Aorta (tissue), 5 donors: Measurements from ENCODE around the gene KCNJ4. TPM values are rescaled to one million over a fixed set of nuclear protein-coding genes. Genes with fewer than 3 reads are reported as not detected.

ENCODE experiments used
- ATAC-seq: fragments of 200-7000 bp; cut with Tn5 transposase; one replicate; pipeline ENCODE4 v1.9.1; 2022; ENCODE audit warnings: moderate library complexity; ENCODE audit not compliant: low FRiP score
- DNase-seq, 2 donors: peaks; one replicate each; pipeline ENCODE4 v3.0.0-alpha.2; 2020
- H3K27ac ChIP-seq, 2 donors: one replicate each; pipeline ENCODE4 v1.5.1; 2013; ENCODE audit warnings: low read length in 2 of 2, mild to moderate bottlenecking in 2 of 2, moderate library complexity in 2 of 2, control low read depth in 1 of 2, inconsistent platforms in 1 of 2, low read depth in 1 of 2
- H3K27me3 ChIP-seq, 2 donors: one replicate each; pipeline ENCODE4 v1.6.1; 2013; ENCODE audit warnings: control low read depth in 1 of 2, low read length in 1 of 2, mild to moderate bottlenecking in 1 of 2, moderate library complexity in 1 of 2; ENCODE audit not compliant: insufficient read depth in 2 of 2, control insufficient read depth in 1 of 2
- H3K36me3 ChIP-seq, 2 donors: one replicate each; pipeline ENCODE4 v1.6.1; 2013; ENCODE audit warnings: control low read depth in 1 of 2, low read length in 1 of 2, mild to moderate bottlenecking in 1 of 2; ENCODE audit not compliant: insufficient read depth in 2 of 2, control insufficient read depth in 1 of 2
- H3K4me1 ChIP-seq, 2 donors: one replicate each; pipeline ENCODE4 v1.6.1; 2013; ENCODE audit warnings: low read length in 2 of 2, control low read depth in 1 of 2, mild to moderate bottlenecking in 1 of 2, moderate library complexity in 1 of 2; ENCODE audit not compliant: insufficient read depth in 2 of 2, control insufficient read depth in 1 of 2
- H3K4me3 ChIP-seq, 2 donors: one replicate each; pipeline ENCODE4 v1.5.1; 2013; ENCODE audit warnings: low read length in 2 of 2, control low read depth in 1 of 2, mild to moderate bottlenecking in 1 of 2
- H3K9me3 ChIP-seq: one replicate; pipeline ENCODE4 v1.6.1; 2013; ENCODE audit warnings: mild to moderate bottlenecking, low read length; ENCODE audit not compliant: control insufficient read depth
- WGBS, 2 donors: extraction: QIAGEN DNeasy Blood & Tissue Kit; methylation state at CpG; one replicate each; pipeline ENCODE4 v1.1.7; 2013; 5-methylcytosine and 5-hydroxymethylcytosine counted together
- intact Hi-C, 2 donors: fragments of 100-400 bp; cut with DNase I; formaldehyde crosslinking; loops; one replicate each; pipeline versions ENCODE4 v1.14.2 to v1.15.0; 2022
- polyA plus RNA-seq, 2 donors: library from polyadenylated mRNA; stranded (reverse); fragments of 200-250 nt; gene quantifications; one replicate each; pipeline ENCODE4 v1.2.3, GENCODE V29; 2013
- total RNA-seq, 2 donors: library from RNA; stranded (reverse); fragmentation: NEBNext Ultra II Directional; extraction: Animal tissue kit (Norgen Biotek cat#: 25700); gene quantifications; one replicate each; pipeline ENCODE4 v1.2.1, GENCODE V29; 2021
- donor health status: healthy with polysubstance abuse.
- donor health status: Bipolar disorder and iron deficiency.
- donor health status: DM: no; HTN: no; CAD: no.
- donor health status: DM: no; HTN: no; CAD: no.
- donor health status: DM: yes; HTN: yes; CAD: no.

The KCNJ4 gene
- total and polyA plus RNA-seq, 4 donors, result not detected

DNA sequence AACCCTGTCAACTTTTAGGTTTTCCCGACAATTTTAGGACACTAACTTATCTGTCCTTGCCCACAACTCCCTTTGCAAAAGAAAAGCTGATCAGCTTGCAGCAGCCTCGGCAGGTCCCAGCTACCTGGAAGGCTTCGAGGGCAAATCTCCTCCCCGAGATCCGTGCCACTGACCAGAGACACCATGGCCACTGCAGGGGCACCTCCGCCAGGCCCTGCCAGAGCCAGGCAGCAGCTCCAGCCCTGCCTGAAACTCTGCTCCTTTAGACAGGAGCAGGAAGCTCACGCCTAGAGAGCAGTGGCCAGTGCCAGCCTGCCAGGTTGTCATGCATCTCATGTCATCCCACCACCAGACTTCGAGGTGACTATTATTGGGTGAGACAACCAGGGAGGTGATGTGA is 21.1 kb downstream of the KCNJ4 start:
- Histone ChIP-seq H3K4me1 (no peaks in the 10 kb centered on the region), H3K9me3 (no peaks in the 10 kb centered on the region), H3K27ac (no peak overlapping the region), H3K4me3 (no peak overlapping the region), H3K36me3 (no peaks in the 10 kb centered on the region), H3K27me3 (no peaks in the 10 kb centered on the region)
- 80 to 81% methylated on average over 8 of the region's 8 CpGs for WGBS, 2 donors
- ATAC-seq (no peak), DNase-seq (no peak)
- intact Hi-C loops, result no loop called here

DNA sequence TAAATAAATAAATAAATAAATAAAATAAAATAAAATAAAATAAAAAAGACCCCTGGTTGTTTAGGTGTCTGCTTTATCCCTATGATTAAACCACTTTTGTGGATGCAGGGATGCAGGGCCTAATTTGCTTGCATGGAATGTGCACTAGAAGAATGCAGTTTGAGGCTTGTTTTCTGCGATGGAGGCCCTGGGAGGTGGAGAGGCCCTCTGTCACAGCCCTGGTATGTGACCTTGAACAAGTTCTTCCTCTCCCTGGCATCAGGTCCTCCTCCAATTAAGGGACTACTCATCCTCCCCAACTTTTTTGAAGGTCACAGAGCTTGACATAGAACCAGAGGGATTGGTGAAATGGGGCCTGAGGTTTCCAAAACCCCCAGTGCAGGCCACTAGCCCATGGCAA is 22.7 kb downstream of the KCNJ4 start:
- H3K27ac ChIP-seq, result no peak overlapping the region
- no peaks in the 10 kb centered on the region for H3K9me3 ChIP-seq
- no peaks in the 10 kb centered on the region for H3K36me3 ChIP-seq
- H3K4me1 ChIP-seq, result no peaks in the 10 kb centered on the region
- DNase-seq (no peak), ATAC-seq (no peak)
- no peaks in the 10 kb centered on the region for H3K27me3 ChIP-seq
- WGBS, 2 donors, result 94 to 95% methylated on average over 1 of the region's 1 CpG
- intact Hi-C loops, result no loop called here
- no peak overlapping the region for H3K4me3 ChIP-seq

DNA sequence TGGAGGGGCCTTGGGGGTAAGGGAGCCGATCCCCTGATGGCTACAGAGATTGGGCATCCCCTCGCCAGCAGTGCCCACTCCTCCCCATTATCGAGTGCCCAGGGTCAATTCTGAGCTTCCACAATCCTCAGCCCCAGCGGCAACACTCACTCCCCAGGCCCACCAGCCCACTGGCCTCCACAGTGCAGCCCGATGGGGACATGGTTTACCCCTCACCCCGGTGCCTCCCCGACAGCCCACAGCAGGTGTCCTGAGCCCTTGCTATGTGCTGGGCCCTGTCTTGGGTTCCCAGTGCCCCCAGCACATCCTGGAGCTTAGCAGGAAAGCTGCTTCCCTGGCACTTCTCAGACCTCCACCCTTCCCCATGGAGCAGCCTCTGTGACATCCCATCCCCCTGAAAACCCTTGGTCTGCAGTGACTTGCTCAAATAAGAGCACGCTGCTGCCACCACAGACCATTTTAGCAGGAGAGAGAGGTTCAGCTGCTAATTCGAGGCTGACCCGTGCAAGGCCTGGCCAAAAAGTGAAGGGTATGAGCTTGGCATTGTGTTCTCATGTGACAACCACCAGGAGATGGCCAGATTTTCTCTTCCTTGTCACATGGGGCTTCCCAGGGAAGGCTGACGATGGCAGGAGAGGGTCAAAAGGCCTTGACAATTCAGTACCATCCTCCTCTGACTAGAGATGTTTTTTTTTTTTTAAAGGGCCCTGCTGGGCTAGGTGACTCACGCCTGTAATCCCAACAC is 23.6 kb downstream of the KCNJ4 start:
- H3K4me1 ChIP-seq, result no peaks in the 10 kb centered on the region
- no peak for ATAC-seq
- no peak overlapping the region for H3K27ac ChIP-seq

DNA sequence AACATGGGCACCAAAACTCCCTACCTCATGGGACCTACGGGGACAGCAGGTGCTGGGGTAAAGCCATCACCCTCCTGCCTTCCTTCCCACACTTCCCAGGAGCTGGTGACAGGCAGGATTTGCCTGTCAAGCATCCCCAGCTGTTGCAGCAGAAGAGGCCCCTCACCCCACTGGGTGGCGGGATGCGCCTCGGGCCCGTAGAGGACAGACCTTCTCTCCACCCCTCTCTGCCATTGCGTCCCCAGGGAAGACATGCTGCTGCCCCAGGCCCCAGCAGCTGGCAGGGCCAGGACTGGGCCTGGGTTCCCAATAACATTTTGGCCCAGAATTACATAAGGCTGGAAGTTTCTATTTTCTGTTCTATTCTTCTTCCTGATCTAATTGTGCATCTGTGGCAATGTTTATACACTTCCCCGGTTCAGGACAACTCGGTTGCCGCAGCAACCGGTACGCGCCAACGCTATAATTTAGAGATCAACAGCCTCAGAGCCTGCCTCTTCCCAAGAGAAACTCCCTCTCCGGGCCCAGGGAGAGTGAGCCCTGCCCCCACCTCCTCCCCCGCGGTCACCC is 25.4 kb downstream of the KCNJ4 start:
- DNase-seq (no peak), ATAC-seq (no peak)
- 68 to 70% methylated on average over 16 of the region's 16 CpGs for WGBS, 2 donors
- intact Hi-C loops, result no loop called here
- Histone ChIP-seq H3K4me1 (no peaks in the 10 kb centered on the region), H3K9me3 (no peaks in the 10 kb centered on the region), H3K4me3 (no peak overlapping the region), H3K36me3 (no peaks in the 10 kb centered on the region), H3K27ac (no peak overlapping the region), H3K27me3 (no peaks in the 10 kb centered on the region)

More for the DNA sequence above, 23.6 kb downstream of the KCNJ4 start:
- H3K27me3 ChIP-seq, result no peaks in the 10 kb centered on the region
- no peaks in the 10 kb centered on the region for H3K36me3 ChIP-seq
- no peak overlapping the region for H3K4me3 ChIP-seq
- 92 to 95% methylated on average over 12 of the region's 12 CpGs for WGBS, 2 donors
- no peak for DNase-seq
- H3K9me3 ChIP-seq, result no peaks in the 10 kb centered on the region
- intact Hi-C loops, result no loop called here

DNA sequence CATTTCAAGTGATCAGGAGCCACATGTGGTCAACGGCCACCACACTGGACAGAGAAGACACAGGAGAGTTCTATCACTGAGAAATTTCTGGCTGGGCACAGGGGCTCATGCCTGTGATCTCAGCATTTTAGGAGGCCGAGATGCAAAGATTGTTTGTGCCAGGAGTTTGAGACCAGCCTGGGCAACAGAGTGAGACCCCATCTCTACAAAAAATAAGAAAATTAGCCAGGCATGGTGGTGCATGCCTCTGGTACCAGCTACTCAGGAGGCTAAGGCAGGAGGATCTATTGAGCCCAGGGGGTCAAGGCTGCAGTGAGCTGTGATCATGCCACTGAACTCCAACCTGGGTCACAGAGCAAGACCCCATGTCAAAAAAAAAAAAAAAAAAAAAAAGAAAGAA is 26.3 kb downstream of the KCNJ4 start:
- Histone ChIP-seq H3K36me3 (no peaks in the 10 kb centered on the region), H3K27me3 (no peaks in the 10 kb centered on the region), H3K4me1 (no peaks in the 10 kb centered on the region), H3K27ac (no peak overlapping the region), H3K4me3 (no peak overlapping the region), H3K9me3 (no peaks in the 10 kb centered on the region)
- DNase-seq, result no peak
- intact Hi-C loops, result no loop called here
- WGBS, 2 donors, result 82 to 89% methylated on average over 2 of the region's 2 CpGs
- no peak for ATAC-seq

DNA sequence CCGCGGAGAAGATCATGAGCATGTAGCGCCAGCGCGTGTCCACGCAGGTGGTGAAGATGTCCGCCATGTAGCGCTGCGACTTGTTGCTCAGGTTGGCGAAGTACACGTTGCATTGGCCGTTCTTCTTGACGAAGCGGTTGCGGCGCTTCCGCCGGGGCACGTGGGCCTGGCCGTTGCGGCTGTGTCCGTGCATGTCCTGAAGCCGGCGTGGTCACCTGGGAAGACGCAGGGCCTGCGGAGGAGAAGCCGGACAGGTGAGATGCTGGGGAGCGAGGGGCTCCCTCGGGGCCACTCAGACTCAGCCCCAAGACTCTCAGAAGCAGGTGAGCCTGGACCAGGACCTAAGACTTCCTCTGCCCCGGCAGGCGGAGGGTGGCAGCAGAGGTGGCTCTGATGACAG is 27.1 kb downstream of the KCNJ4 start:
- H3K36me3 ChIP-seq, result no peaks in the 10 kb centered on the region
- intact Hi-C loops, result no loop called here
- H3K27me3 ChIP-seq, result no peaks in the 10 kb centered on the region
- no peak overlapping the region for H3K4me3 ChIP-seq
- H3K27ac ChIP-seq, result no peak overlapping the region
- H3K4me1 ChIP-seq, result no peaks in the 10 kb centered on the region
- no peaks in the 10 kb centered on the region for H3K9me3 ChIP-seq
- DNase-seq, result no peak
- no peak for ATAC-seq
- 97 to 98% methylated on average over 31 of the region's 31 CpGs for WGBS, 2 donors

DNA sequence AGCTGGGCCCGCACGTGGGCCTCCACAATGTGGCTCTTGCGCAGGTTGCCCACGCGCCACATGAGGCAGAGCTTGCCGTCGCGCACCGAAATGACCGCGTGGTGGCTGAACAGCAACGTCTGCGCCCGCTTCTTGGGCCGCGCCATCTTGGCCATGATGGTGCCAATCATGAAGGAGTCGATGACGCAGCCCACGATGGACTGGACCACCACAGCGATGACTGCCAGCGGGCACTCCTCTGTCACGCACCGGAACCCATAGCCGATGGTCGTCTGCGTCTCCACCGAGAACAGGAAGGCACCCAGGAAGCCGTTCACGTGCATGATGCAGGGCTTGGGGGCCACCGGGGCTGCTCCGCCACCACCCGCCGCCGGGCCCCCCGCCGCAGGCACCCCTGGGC is 27.5 kb downstream of the KCNJ4 start:
- H3K9me3 ChIP-seq, result no peaks in the 10 kb centered on the region
- no peak for DNase-seq
- 97 to 98% methylated on average over 36 of the region's 36 CpGs for WGBS, 2 donors
- no peak overlapping the region for H3K4me3 ChIP-seq
- intact Hi-C loops, result no loop called here
- no peak overlapping the region for H3K27ac ChIP-seq
- no peaks in the 10 kb centered on the region for H3K36me3 ChIP-seq
- H3K4me1 ChIP-seq, result no peaks in the 10 kb centered on the region
- no peak for ATAC-seq
- no peaks in the 10 kb centered on the region for H3K27me3 ChIP-seq

DNA sequence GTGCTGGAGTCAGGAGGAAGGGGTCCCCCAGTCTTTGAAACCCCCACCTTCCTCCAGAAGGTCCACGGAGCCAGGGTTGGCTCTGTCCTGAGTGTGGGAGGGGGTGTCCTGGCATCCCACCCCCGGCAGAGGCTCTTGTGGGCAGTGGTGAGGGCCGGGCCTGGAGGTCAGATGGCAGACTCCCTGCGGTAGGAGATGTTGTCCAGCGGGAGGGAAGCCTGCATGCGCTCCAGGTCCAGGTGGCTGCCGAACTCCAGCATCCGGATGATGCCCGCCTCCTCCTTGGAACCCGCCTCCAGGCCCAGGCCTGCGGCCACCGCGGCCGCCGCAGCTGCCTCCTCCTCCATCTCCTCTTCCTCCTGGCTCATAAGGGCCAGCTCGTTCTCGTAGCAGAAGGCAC is 28.4 kb downstream of the KCNJ4 start:
- no peaks in the 10 kb centered on the region for H3K9me3 ChIP-seq
- DNase-seq, result no peak
- H3K27ac ChIP-seq, result no peak overlapping the region
- no peaks in the 10 kb centered on the region for H3K4me1 ChIP-seq
- WGBS, 2 donors, result 88 to 89% methylated on average over 4 to 17 of the region's 17 CpGs
- intact Hi-C loops, result no loop called here
- H3K4me3 ChIP-seq, result no peak overlapping the region
- H3K36me3 ChIP-seq, result no peaks in the 10 kb centered on the region
- no peak for ATAC-seq
- no peaks in the 10 kb centered on the region for H3K27me3 ChIP-seq

DNA sequence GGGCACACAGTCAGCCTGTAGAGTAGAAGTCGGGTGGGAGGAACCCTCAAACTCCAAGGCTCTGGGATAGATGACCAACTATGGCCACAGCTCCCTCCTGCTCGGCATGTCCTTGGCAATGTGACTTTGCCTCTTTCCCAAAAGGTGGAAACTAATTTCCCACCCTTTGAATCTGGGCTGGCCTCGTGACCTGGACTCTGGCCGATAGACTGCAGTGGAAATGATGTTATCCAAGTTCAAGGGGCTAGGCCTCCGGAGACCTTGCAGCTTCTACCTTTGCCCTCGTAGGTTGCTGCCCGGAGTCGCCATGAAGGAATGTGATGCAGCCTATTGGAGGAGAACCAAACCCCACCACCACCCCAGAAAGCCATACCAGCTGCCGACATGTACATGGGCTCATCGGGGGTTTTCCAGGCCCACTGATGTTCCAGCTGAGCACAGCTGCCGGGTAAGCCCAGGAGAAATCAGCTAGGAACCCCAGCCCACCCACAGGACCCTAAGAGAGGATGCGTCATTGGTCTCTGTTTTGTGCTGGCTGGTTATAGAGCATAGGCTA is 30.4 kb downstream of the KCNJ4 start:
- ATAC-seq (no peak), DNase-seq (no peak)
- H3K27me3 ChIP-seq, result no peaks in the 10 kb centered on the region
- WGBS, 2 donors, result 90 to 94% methylated on average over 12 of the region's 12 CpGs
- H3K27ac ChIP-seq, result no peak overlapping the region
- no peaks in the 10 kb centered on the region for H3K9me3 ChIP-seq
- no peaks in the 10 kb centered on the region for H3K4me1 ChIP-seq
- no peak overlapping the region for H3K4me3 ChIP-seq
- intact Hi-C loops, result no loop called here
- H3K36me3 ChIP-seq, result no peaks in the 10 kb centered on the region
